A549 (cell line): ENCODE results near the gene ARHGAP4. TPM values are rescaled to one million over a fixed set of nuclear protein-coding genes. Genes with fewer than 3 reads are reported as not detected.

Experiments
- ATAC-seq, 2 experiments: fragments of 200-7000 bp in 1 of 2; fragments of >200 bp in 1 of 2; cut with Nextera tagmentation in 1 of 2; cut with Tn5 transposase in 1 of 2; 3 replicates each; pipeline versions ENCODE4 v1.8.0 to v1.9.1; 2018 to 2020; ENCODE audit warnings: mild to moderate bottlenecking in 1 of 2, moderate library complexity in 1 of 2
- CTCF ChIA-PET: fragments of 300-600 bp; sonication (Branson Sonifier 250); formaldehyde crosslinking; extraction: SDS; loops from one replicate; lab custom pipeline; 2021; ENCODE audit warnings: antibody characterized with exemption, inconsistent platforms; lab: Yijun Ruan, JAX
- POLR2A ChIA-PET: fragments of 350-600 bp; formaldehyde crosslinking; extraction: SDS; loops from one replicate; lab custom pipeline; 2021; ENCODE audit warnings: antibody characterized with exemption, inconsistent platforms; lab: Yijun Ruan, JAX
- DNase-seq, 2 experiments: peaks; one replicate each; pipeline versions ENCODE4 v3.0.0 to v3.0.0-alpha.2; 2011 to 2016; ENCODE audit warnings: low read depth in 1 of 2, low spot score in 1 of 2
- FAIRE-seq: peaks from 2 replicates; lab custom pipeline; 2011; peaks lifted over from hg19 to GRCh38; lab: Jason Lieb, UNC
- H3K27ac ChIP-seq, 2 experiments: fragments of >200 bp; sonication (Bioruptor Twin); formaldehyde crosslinking; 3 replicates each; pipeline ENCODE4 v1.5.1; 2016 to 2017
- H3K4me1 ChIP-seq: fragments of >200 bp; sonication (Bioruptor Twin); formaldehyde crosslinking; 3 replicates; pipeline ENCODE4 v1.6.1; 2016
- H3K4me2 ChIP-seq: fragments of >200 bp; sonication (Bioruptor Twin); formaldehyde crosslinking; 3 replicates; pipeline ENCODE4 v1.6.1; 2016
- H3K4me3 ChIP-seq: fragments of >200 bp; sonication (Bioruptor Twin); formaldehyde crosslinking; 3 replicates; pipeline ENCODE4 v1.5.1; 2016
- H3K9me3 ChIP-seq: fragments of >200 bp; sonication (Bioruptor Twin); formaldehyde crosslinking; 3 replicates; pipeline ENCODE4 v1.6.1; 2016
- ATOH8 ChIP-seq: fragments of 250-450 bp; sonication (Bioruptor Pico); IDR thresholded peaks from 2 replicates; pipeline ENCODE4 v1.5.0; 2020; ENCODE audit warnings: low read depth, mild to moderate bottlenecking, moderate library complexity
- BCL3 ChIP-seq: fragments of >200 bp; sonication (Bioruptor Twin); formaldehyde crosslinking; IDR thresholded peaks from 3 replicates; pipeline ENCODE4 v1.6.1; 2016
- BHLHE40 ChIP-seq: IDR thresholded peaks from 2 replicates; pipeline ENCODE4 v1.6.1; 2012; ENCODE audit warnings: low read depth, low read length, inconsistent platforms
- CBX2 ChIP-seq: fragments of 200-600 bp; sonication (generic); IDR thresholded peaks from 2 replicates; pipeline ENCODE4 v1.6.1; 2016; ENCODE audit warnings: low read depth, mild to moderate bottlenecking, borderline replicate concordance
- CTCF ChIP-seq: fragments of >200 bp; sonication (Bioruptor Twin); formaldehyde crosslinking; IDR thresholded peaks from 3 replicates; pipeline ENCODE4 v1.5.1; 2016
- ELK1 ChIP-seq: fragments of 150-350 bp; IDR thresholded peaks from 2 replicates; pipeline ENCODE4 v1.6.1; 2014; ENCODE audit warnings: low read depth, mild to moderate bottlenecking, low read length
- FOSL2 ChIP-seq, 2 experiments: fragments of 450-650 bp in 1 of 2; fragments of >200 bp in 1 of 2; sonication (Bioruptor Twin) in 1 of 2; formaldehyde crosslinking; IDR thresholded peaks; 2 replicates each; pipeline versions ENCODE4 v1.5.0 to v1.6.1; 2016 to 2020; ENCODE audit warnings: mild to moderate bottlenecking in 1 of 2, moderate library complexity in 1 of 2
- GATA3 ChIP-seq: IDR thresholded peaks from 2 replicates; pipeline ENCODE4 v1.6.1; 2012; ENCODE audit warnings: borderline replicate concordance
- HEYL ChIP-seq: fragments of 250-450 bp; sonication (Bioruptor Pico); IDR thresholded peaks from 2 replicates; pipeline ENCODE4 v1.8.0; 2021; ENCODE audit warnings: mild to moderate bottlenecking, moderate library complexity
- HMGXB4 ChIP-seq: fragments of 250-450 bp; sonication (Bioruptor Pico); IDR thresholded peaks from 2 replicates; pipeline ENCODE4 v1.5.0; 2021; ENCODE audit warnings: mild to moderate bottlenecking, moderate library complexity, borderline replicate concordance
- HOXA7 ChIP-seq: fragments of 250-450 bp; sonication (Bioruptor Pico); IDR thresholded peaks from 2 replicates; pipeline ENCODE4 v1.5.0; 2020; ENCODE audit warnings: mild to moderate bottlenecking, moderate library complexity
- MAZ ChIP-seq: fragments of 150-350 bp; IDR thresholded peaks from 2 replicates; pipeline ENCODE4 v1.6.1; 2014; ENCODE audit warnings: antibody characterized with exemption, low read depth, low read length, borderline replicate concordance
- NFE2L2 ChIP-seq: fragments of 150-350 bp; conservative IDR thresholded peaks from 2 replicates; pipeline ENCODE4 v1.6.1; 2014; ENCODE audit warnings: low read length
- NR3C1 ChIP-seq: fragments of >200 bp; sonication (Bioruptor Twin); formaldehyde crosslinking; IDR thresholded peaks from 3 replicates; pipeline ENCODE4 v1.6.1; 2017
- PBX3 ChIP-seq: IDR thresholded peaks from 2 replicates; pipeline ENCODE4 v1.6.1; 2012
- POLR2A ChIP-seq: IDR thresholded peaks from 2 replicates; pipeline ENCODE4 v1.6.1; 2012; ENCODE audit warnings: mild to moderate bottlenecking, low read length
- RARB ChIP-seq: fragments of 250-450 bp; sonication (Bioruptor Pico); IDR thresholded peaks from 2 replicates; pipeline ENCODE4 v1.8.0; 2021; ENCODE audit warnings: mild to moderate bottlenecking, moderate library complexity
- RCOR1 ChIP-seq: fragments of 150-350 bp; IDR thresholded peaks from 2 replicates; pipeline ENCODE4 v1.6.1; 2014; ENCODE audit warnings: antibody characterized with exemption, low read length, low read depth
- REST ChIP-seq: fragments of 200-600 bp; sonication (generic); IDR thresholded peaks from 2 replicates; pipeline ENCODE4 v1.6.1; 2016; ENCODE audit warnings: antibody characterized with exemption, mild to moderate bottlenecking, moderate library complexity
- SMC3 ChIP-seq: fragments of >200 bp; sonication (Bioruptor Twin); formaldehyde crosslinking; IDR thresholded peaks from 3 replicates; pipeline ENCODE4 v1.6.1; 2018; ENCODE audit warnings: inconsistent platforms
- SREBF2 ChIP-seq: fragments of 450-650 bp; IDR thresholded peaks from 2 replicates; pipeline ENCODE4 v1.6.1; 2014; ENCODE audit warnings: mild to moderate bottlenecking, moderate library complexity
- TFCP2L1 ChIP-seq: fragments of 250-450 bp; sonication (Bioruptor Pico); IDR thresholded peaks from 2 replicates; pipeline ENCODE4 v1.5.0; 2021; ENCODE audit warnings: mild to moderate bottlenecking
- TP53 ChIP-seq: fragments of 250-450 bp; sonication (Bioruptor Pico); IDR thresholded peaks from 2 replicates; pipeline ENCODE4 v1.5.0; 2021; ENCODE audit warnings: mild to moderate bottlenecking, moderate library complexity
- ZC3H11A ChIP-seq: fragments of 450-650 bp; IDR thresholded peaks from 2 replicates; pipeline ENCODE4 v1.6.1; 2014; ENCODE audit warnings: antibody characterized with exemption, mild to moderate bottlenecking
- WGBS: methylation state at CpG from one replicate; pipeline ENCODE4 v1.1.6; 2017; ENCODE audit errors: missing lambda C conversion rate; 5-methylcytosine and 5-hydroxymethylcytosine counted together
- polyA plus RNA-seq, 4 experiments: library from polyadenylated mRNA; depleted of rRNA in 3 of 4; stranded (reverse); fragments of >200 nt; fragmentation: RNase III in 1 of 4; extraction: RNeasy Plus Mini Kit Qiagen cat#74134 plus additional on column Dnase treatment in 1 of 4; gene quantifications; 2 replicates in 3 of 4; 3 replicates in 1 of 4; pipeline ENCODE4 v1.2.3, GENCODE V29; 2011 to 2017

The ARHGAP4 gene
- polyA plus RNA-seq, 2 of the 4 experiments (the other 2 are of a cell fraction): 0.78 to 0.98 TPM

- ATAC-seq (no peak), DNase-seq (no peak), FAIRE-seq (no peak)
- TF ChIP-seq TFCP2L1 (CRISPR knock-in tag) (no peak), RCOR1 (no peak), ATOH8 (CRISPR knock-in tag) (no peak), HEYL (CRISPR knock-in tag) (no peak), MAZ (no peak), BHLHE40 (no peak), GATA3 (no peak), ELK1 (no peak), POLR2A (no peak), HMGXB4 (CRISPR knock-in tag) (no peak)
- no peaks in the 10 kb centered on the region for H3K9me3 ChIP-seq
- H3K4me1 ChIP-seq: no peaks in the 10 kb centered on the region
- H3K4me2 ChIP-seq: no peak overlapping the region
- WGBS: 80% methylated on average over 15 of the region's 23 CpGs
- CTCF ChIA-PET: interaction anchor here (1.2 to 8.6 kb wide), 3 partner anchors 10 to 15 kb away, joined by 3 to 56 read pairs (median 5); no protein-coding TSS in a partner anchor
- no peak overlapping the region for H3K27ac ChIP-seq
- no peak overlapping the region for H3K4me3 ChIP-seq
- POLR2A ChIA-PET: no interaction called here
Measured at GRCh38 chrX:153908219-153908860, 17.7 kb downstream of the ARHGAP4 start.

- 13% methylated on average over 3 of the region's 12 CpGs for WGBS
- ATAC-seq: 0 out of 6 replicates have a peak, but pooled peaks of 1 of the 2 experiments have one; percentile 4
- ChIA-PET POLR2A (interaction anchor here (0.8 kb wide), 1 partner anchor 21 kb away, joined by 3 read pairs; no protein-coding TSS in a partner anchor), CTCF (interaction anchor here (1.1 to 8.6 kb wide), 4 partner anchors 9 to 39 kb away, joined by 3 to 56 read pairs (median 4); no protein-coding TSS in a partner anchor)
- DNase-seq: no peak
- no peak for FAIRE-seq
- Histone ChIP-seq H3K27ac (no peak overlapping the region), H3K4me1 (peaks cover 5% of the 10 kb centered on the region; the same call in 2 of the 3 replicates), H3K9me3 (no peaks in the 10 kb centered on the region), H3K4me3 (no peak overlapping the region), H3K4me2 (no peak overlapping the region)
- TF ChIP-seq BHLHE40: no peak
- TF ChIP-seq MAZ: no peak
- no peak for TF ChIP-seq GATA3
- no peak for TF ChIP-seq ZC3H11A
- TF ChIP-seq CTCF: no peak
- no peak for TF ChIP-seq CBX2
- no peak for TF ChIP-seq TP53
- no peak for TF ChIP-seq SMC3
- TF ChIP-seq FOSL2 (IDR thresholded peaks at IDR 0.05): no peak
- TF ChIP-seq FOSL2 (CRISPR knock-in tag; IDR thresholded peaks at IDR 0.05): no peak
- TF ChIP-seq PBX3: no peak
- no peak for TF ChIP-seq BCL3
- TF ChIP-seq NR3C1: no peak
- TF ChIP-seq HOXA7 (CRISPR knock-in tag): no peak
- TF ChIP-seq SREBF2: no peak
- no peak for TF ChIP-seq REST
- no peak for TF ChIP-seq NFE2L2
- no peak for TF ChIP-seq RARB (CRISPR knock-in tag)
Measured at GRCh38 chrX:153907456-153907855, 18.6 kb downstream of the ARHGAP4 start.
